ENCODE data around the gene MVB12B.

The MVB12B gene

GRCh38 chr9:126428534-126429175, 102.0 kb downstream of the MVB12B start:
- no peak for DNase-seq (ENCODE audit: low read depth, low spot score)

GRCh38 chr9:126429190-126429589, 102.6 kb downstream of the MVB12B start:
- DNase-seq (ENCODE audit: low read depth, low spot score) = no peak

- DNase-seq (ENCODE audit: low read depth, low spot score) = no peak
Measured at GRCh38 chr9:126430124-126430523, 103.5 kb downstream of the MVB12B start.

- DNase-seq (ENCODE audit: low read depth, low spot score) = no peak
Measured at GRCh38 chr9:126431077-126431742, 104.6 kb downstream of the MVB12B start.

GRCh38 chr9:126432659-126433058, 106.0 kb downstream of the MVB12B start:
- DNase-seq (ENCODE audit: low read depth, low spot score) = no peak

- DNase-seq (ENCODE audit: low read depth, low spot score) = no peak
Measured at GRCh38 chr9:126435105-126435504, 108.5 kb downstream of the MVB12B start.

- DNase-seq (ENCODE audit: low read depth, low spot score) = no peak
Measured at GRCh38 chr9:126435626-126436025, 109.0 kb downstream of the MVB12B start.

GRCh38 chr9:126436545-126437267, 110.1 kb downstream of the MVB12B start:
- no peak for DNase-seq (ENCODE audit: low read depth, low spot score)

GRCh38 chr9:126437268-126437666, 110.6 kb downstream of the MVB12B start:
- DNase-seq (ENCODE audit: low read depth, low spot score) = no peak

GRCh38 chr9:126437701-126438100, 111.1 kb downstream of the MVB12B start:
- no peak for DNase-seq (ENCODE audit: low read depth, low spot score)

GRCh38 chr9:126438741-126439401, 112.2 kb downstream of the MVB12B start:
- no peak for DNase-seq (ENCODE audit: low read depth, low spot score)

- no peak for DNase-seq (ENCODE audit: low read depth, low spot score)
Measured at GRCh38 chr9:126439402-126439765, 112.8 kb downstream of the MVB12B start.

GRCh38 chr9:126439883-126440653, 113.4 kb downstream of the MVB12B start:
- no peak for DNase-seq (ENCODE audit: low read depth, low spot score)

GRCh38 chr9:126440940-126441339, 114.3 kb downstream of the MVB12B start:
- DNase-seq (ENCODE audit: low read depth, low spot score) = no peak

GRCh38 chr9:126442636-126443035, 116.0 kb downstream of the MVB12B start:
- no peak for DNase-seq (ENCODE audit: low read depth, low spot score)

GRCh38 chr9:126443144-126443543, 116.5 kb downstream of the MVB12B start:
- no peak for DNase-seq (ENCODE audit: low read depth, low spot score)

- DNase-seq (ENCODE audit: low read depth, low spot score) = no peak
Measured at GRCh38 chr9:126448136-126448535, 121.5 kb downstream of the MVB12B start.

GRCh38 chr9:126448865-126449577, 122.4 kb downstream of the MVB12B start:
- no peak for DNase-seq (ENCODE audit: low read depth, low spot score)

GRCh38 chr9:126449725-126450667, 123.4 kb downstream of the MVB12B start:
- no peak for DNase-seq (ENCODE audit: low read depth, low spot score)
